ENCODE results near the gene GDA.
"Not testable (repeated sequence)": the region's sequence is repeated elsewhere in the genome, so short reads cannot be mapped to it uniquely, and the experiment has no call there.

GDA gene

DNA sequence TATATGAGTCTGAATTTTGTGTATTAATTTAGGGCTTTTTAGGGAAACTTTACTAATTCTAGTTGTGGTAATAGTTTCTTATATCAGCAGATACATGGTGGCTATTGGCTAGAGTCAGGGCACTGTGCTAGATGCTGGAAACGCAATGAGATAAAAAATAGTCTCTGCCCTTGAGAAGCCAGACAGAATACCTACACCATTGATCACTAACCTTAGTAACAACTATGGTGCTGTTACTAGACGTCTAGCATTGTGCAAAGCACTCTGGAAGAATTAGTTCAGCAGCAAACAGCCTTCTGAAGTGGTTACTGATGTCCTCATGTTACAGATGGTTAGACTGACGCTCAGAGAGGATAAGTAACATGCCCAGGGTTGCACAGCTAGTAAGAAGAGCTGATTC lies 61.8 kb downstream of the GDA start:
- FAIRE-seq: no peak

DNA sequence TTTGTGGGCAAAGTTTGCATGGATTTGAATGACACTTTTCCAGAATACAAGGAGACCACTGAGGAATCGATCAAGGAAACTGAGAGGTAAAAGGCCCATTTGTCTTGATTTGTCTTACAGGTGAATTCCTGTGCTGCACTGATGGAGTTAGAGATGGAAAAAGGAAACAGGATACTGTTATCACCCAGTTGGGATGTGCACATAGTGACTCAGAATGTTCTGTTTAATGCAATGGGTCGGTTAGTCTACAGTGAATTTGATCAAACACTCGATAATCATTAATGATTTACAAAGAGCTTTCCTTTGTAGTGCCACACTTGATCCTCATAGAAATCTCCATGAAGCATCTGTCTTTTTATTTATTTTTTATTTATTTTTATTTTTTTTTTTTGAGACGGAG lies 64.7 kb downstream of the GDA start:
- FAIRE-seq: no peak

DNA sequence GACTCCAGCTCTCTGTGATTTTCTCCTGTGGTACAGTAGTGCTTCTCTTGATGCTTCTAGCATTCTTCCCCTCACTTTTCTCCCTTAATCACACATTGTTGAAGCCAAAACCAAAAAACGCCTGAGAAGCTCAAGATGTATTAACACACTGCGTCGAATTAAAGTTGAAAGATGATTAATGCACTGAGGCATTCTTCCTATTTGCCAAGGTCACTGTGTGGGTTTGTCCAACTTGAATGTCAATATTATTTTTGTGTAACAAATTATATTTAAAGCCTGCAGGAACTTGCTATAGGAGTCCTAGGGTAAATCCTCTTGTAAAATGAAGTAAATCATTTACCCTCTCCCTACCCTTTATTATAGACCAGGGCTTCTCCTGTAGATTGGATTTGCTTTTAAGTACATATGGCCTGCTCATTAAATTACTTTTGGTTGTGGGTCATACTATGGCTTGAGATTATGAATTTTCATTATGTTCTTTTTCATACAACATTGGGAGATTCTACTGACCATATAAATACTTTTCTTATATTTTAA lies 68.1 kb downstream of the GDA start:
- no peak for FAIRE-seq

DNA sequence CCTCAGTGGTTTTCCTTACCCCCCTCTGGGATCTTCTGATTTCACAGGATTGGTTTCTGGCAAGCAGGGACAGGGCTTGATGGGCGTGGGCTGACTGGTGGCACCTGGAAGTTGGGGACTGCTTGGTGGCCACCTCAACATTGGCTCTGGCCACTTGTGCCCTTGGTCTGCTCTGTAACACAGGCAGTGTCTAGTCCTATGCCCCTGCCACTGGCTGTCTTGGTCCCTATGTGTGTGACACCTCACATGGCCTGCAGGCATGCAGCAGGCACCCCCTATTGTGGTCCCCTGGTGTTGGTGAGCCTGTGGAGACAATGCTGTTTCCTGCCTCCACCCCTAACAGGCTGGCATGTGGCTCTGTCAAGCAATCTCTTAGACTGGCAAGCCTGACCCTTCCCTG lies 71.3 kb downstream of the GDA start:
- FAIRE-seq: no peak

DNA sequence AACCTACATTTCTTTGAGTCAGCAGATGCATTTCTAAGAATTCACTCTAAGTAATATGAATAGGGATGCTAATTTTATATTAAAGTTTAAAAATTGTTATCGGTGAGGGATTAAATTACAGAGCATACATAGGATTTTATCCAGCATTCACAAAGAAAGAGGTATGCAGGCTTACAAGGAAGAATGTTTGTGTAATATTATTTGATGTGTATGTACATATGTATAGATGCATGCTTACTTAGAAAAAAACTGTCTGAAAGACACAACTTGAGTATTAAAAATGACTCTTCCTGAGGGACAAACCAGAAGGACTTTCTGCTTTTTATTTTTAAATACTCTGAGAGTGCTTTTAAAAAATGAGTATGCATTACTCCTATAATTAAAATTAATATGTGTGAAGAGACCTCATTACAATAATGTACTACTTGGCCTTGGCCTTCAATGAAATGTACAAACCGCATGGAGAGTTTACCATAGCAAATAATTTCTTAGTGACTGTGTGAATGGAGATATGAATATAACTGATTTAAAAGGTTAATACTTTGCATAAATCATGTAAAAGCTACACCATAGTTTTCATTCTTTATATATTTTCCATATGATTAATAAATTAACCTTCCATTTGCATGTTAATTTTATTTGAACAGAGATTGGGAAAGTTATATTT lies 77.0 kb downstream of the GDA start:
- no peak for FAIRE-seq

DNA sequence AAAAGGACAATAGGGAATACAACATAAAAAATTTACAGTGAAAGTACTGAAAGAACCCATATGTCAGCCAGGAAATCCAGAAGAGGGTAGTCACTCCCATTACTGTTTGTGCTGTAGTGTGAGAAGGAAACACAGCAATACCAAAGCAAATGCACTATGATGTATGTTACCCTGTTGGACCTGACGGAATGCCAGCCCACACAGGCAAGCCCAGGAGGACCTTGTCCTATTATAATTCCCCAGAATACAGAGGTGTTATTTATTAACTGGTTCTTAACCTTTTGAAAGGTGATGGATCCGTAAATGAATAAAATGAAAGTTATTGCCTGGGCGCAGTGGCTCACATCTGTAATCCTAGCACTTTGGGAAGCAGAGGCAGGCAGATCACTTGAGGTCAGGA lies 79.0 kb downstream of the GDA start:
- FAIRE-seq: no peak

DNA sequence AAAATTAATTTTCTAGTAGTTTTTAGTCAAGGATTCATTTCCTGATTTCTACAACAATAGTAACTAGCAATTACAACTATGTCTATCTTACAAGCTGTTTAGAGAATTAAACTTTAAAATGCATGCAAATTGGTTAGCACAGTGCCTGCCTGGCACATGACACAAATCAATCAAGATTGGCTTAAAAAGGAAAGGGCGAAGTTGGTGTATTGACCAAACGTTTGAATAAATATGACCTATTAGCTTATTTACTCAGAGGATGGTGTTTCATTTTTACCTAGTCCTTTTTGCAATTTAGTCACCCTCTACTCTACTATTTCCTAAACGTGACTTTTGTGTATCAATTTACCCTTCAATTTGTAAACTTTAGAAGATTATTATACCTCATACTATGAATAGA lies 83.5 kb downstream of the GDA start:
- no peak for FAIRE-seq

DNA sequence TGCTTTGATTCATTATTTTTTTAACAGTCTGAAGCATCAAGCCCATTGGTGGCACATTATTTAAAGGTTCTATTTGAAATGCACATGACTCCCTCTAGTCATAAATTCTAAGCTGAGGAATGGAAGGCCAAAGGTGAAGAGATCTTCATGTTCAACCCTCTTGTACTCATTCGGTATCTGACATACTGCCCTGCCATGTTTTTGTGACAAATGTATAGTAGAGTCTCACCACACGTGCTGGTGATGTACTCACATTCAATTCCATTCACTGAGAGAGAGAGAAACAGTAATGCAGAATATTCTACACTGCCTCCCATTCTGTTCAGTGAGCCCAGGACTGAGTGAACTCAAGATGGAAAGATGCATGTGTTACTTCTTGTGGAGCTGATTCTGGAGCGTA lies 98.3 kb downstream of the GDA start:
- FAIRE-seq: no peak

DNA sequence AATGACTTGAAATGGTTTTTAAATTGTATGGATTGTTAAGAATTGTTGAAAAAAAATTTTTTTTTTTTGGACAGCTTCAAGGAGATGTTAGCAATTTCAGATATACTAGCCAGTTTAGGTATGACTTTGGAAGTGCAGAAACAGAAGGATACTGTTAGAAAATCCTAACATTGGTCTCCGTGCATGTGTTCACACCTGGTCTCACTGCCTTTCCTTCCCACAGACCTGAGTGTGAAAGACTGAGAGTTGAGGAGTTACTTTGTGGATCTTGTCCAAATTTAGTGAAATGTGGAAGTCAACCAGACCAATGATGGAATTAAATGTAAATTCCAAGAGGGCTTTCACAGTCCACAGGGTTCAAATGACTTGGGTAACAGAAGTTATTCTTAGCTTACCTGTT lies 102.3 kb downstream of the GDA start:
- no peak for FAIRE-seq

DNA sequence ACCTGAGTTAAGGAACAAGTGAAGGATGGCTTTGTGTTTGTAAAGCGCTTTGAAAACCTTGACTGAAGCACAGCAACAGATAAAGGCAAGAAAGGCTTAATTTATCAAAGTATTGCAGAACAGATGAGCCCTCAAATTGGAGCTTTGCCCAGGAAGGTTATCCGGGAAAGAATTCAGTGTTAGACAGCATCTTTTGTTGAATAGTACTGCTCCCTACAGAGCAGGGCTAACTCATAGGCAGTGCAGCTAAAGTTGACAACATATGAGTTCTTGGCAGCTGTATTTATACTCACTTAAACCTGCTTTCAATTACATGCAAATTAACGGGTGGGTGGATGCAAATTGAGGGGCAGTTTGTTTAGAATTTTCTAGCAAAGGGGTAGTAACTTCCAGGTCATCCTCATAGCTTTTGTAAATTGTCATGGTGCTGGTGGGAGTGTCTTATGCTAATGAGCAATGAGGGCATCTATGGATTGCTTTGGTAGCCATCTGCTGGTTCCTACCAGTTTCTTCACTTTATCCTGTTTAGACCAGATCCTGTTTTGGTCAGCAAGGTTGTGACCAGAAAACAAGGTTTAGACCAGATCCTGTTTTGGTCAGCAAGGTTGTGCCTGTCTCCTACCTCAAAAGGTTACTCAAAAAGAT lies 105.8 kb downstream of the GDA start:
- FAIRE-seq: no peak

DNA sequence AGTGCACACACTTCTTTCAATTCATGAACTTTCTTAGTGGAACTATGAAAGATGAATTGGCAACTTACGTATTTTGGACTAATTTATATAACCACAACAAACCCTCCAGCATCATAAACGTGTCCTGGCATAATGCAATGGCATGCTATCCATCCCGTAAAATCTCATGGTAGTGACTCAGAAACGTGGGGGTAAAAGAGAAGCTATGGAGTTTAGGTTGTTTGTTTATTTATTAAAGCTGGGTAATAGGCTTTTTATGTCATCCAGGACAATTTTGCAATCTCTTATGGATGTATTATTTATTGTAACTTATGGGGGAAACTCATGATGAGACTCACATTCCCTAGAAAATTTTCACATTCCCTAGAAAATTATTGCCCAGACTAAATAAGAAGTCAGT lies 106.3 kb downstream of the GDA start:
- FAIRE-seq: no peak

DNA sequence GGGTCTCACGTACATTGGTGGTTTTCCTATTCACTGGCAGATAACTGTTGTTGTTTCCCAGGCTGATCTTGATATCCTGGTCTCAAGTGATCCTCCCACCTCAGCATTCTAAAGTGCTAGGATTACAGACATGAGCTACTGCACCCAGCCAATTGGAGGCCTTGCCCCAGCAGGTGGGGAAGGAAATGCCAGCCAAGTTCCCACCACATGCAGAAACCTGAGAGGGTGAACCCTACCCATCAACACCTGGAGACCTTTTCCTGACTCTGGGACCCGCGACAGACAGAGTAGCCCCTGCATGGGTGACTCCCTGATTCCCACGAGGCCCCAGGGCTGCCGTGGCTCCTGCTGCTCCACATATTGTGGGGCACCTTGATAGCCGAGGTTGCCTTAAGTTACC lies 107.7 kb downstream of the GDA start:
- no peak for FAIRE-seq

DNA sequence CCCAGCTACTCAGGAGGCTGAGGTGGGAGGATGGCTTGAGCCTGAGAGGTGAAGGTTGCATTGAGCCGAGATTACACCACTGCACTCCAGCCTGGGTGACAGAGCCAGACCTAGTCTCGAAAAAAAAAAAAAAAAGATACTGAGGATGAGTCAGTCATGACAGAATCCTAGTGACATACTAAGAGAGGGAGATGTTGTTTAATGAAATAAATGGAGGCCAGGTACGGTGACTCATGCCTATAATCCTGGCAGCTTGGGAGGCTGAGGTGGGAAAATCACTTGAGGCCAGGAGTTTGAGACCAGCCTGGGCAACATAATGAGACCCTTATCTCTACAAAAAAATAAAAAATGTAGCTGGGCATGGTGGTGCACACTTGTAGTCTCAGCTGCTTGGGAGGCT lies 108.6 kb downstream of the GDA start:
- FAIRE-seq: no peak

DNA sequence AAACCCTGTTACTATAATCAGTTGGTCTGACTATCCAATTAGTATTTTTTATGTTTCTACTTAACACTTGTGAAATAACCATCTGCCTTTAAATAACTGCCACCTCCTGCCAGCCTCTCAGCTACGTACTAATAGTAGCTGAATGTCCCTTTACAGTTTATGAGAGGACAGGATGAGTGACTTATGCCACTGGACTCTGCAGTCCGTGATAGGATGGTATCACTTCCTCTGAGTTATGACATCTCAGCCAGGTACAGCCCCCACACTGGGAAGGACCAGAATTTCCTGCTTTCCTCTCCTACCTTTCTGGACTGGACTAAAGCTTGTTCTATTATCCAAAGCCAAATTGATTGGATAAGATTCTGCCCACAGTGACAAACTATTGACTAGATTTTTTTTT lies 112.8 kb downstream of the GDA start:
- FAIRE-seq: no peak

DNA sequence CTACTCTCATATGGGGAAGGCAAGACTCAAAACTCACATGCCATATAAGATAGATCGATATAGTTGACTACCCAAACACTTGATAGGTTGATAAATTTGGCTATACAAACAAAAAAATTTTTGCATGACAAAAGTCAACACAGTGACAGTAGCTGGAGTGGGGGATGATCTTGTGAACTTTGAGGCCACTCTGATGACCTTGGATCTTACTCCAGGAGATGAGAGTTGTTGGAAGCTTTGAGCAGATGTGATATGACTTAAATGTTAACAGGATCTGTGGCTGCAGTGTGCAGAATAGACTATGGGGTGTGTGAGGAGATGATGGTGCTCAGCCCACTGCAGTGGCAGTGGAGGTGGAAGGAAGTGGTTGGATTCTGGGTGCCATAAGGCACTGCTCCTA lies 114.3 kb downstream of the GDA start:
- no peak for FAIRE-seq

DNA sequence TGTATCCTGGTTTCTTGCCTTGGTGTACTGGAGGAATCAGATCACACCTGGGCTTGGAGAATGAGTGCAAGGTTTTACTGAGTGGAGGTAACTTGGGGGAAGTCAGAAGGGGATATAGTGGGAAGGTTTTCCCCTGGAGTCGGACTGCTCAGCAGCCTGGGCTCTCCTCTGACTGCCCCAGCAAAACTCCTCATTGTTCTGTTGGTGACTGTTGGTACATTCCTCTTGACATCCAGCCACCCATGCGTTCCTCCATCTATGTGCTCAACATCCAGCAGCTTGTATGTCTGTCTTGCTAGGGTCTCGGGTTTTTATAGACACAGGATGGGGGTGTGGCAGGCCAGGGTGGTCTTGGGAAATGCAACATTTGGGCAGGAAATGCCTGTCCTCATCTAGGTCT lies 119.7 kb downstream of the GDA start:
- FAIRE-seq: no peak

DNA sequence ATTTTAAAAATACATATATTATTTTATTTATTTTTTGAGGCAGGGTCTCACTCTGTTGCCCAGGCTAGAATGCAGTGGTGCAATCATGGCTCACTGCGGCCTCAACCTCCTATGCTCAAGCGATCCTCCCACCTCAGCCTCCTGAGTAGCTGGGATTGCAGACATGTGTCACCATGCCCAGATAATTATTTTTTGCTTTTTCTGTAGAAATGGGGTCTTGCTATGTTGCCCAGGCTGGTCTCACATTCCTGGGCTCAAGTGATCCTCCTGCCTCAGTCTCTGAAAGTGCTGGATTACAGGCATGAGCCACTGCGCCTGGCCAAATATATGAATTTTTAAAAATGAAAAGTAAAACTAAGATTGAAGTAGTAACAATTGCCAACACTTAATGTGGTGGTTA lies 121.1 kb downstream of the GDA start:
- FAIRE-seq: not testable (repeated sequence)

DNA sequence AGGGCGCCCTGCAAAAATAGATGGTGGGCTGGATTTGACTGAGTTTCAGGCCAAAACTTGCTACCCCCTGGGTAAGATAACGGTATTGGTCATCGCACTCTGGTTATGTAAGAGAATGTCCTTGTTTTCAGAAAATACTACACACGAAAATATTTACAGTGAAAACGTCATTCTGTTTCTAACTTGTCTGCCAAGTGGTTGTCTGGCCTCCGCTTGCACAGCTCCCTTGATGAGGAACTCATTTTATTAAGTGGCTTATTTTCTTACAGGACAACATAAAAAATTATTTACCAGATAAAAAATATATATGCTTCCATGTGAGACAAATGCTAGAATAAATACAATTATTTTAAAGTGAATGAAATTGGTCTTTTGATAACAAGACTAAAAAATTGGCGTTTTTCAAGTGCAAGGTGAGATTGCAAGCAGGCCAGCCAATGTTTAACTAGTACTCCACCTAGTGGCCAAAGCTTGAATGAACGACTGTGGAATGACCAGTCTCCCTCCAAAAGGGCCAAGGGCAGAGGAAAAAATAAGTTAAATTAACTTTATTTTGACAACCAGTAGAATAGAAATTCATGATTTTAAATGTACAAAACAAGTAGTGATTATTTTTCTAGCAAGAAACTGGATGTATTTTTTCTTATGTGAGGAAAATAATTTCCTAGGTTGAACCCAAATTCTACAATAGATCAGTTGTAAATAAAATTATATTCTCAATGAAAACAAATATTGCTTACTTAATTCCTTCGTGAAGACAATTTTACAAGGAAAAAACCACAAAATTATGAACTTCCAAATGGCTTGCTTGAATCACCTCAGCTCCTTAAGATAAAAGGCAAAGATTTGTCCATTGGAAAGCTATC lies 122.6 kb downstream of the GDA start:
- FAIRE-seq: peak; percentile 99

DNA sequence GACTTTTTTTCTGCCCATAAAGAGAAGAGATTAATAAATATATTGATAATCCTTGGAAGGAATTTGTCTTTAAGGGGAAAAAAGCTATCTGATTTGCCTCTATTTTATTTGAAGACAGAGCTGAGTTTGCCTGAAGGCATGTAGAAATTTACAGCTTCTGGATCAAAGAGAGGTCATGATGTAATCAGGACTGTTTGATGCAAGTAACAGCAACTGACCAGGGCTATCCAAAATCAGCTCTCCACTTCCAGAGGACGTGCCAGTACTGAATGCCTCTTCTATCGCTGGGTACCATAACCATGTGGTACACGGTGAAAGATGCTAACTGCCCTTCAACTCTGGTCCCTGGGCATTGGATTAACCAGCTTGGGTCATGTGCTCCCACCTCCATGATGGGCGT lies 125.2 kb downstream of the GDA start:
- no peak for FAIRE-seq

DNA sequence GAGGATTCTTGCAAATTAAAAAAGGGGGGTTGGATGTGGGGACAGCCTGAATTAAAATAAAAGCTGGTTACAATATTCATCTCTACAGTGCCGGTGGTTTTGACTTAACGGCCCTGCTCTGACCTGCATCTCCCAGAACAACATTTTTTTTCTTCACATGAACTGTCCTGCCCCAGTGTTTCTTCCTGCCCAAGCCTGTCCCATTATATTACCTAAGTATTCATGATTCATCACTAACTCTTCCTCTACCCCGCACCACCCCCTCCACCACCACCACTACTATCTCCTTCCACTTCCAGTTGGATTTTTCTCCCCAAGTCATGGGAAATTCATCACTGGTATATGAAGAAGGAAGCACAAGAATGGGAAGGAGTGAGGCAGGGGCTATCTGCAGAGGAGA lies 125.7 kb downstream of the GDA start:
- no peak for FAIRE-seq

DNA sequence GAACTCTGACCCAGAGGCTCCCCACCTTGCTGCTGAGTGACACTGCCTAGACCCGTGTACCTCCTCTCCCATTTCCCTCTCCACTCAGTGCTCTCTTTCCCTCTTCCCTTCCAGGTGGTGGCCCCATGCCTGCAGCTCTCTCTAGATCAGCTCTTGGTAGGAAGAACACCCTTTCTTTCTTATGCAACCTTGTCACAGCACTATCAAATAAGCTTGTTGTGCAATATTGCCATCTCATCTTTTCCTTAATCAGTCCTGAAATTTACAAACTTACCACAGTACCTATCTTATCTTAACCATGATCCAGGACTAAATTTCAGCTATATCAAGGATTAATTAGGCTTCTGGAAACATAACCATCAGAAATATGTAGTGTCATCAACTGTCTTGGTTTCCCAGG lies 127.2 kb downstream of the GDA start:
- no peak for FAIRE-seq

DNA sequence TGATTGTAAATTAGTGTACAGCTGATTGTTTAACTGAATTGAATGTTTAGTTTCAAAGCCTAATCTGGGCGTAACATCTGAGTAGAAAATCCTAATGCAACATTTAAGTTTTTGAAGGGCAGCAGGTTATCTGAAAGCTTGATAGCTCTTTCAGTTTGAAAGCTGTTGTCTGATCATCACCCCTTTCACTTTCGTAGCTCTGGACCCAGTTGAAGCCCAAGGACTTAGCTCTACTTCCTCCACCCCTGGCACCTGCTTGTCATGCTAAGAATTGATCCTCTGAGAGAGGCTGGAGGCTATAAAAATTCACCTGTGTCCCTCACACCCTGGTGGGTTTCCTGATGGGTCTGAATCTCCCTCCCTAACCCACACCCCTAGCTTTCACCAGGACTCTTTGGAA lies 129.7 kb downstream of the GDA start:
- FAIRE-seq: no peak

DNA sequence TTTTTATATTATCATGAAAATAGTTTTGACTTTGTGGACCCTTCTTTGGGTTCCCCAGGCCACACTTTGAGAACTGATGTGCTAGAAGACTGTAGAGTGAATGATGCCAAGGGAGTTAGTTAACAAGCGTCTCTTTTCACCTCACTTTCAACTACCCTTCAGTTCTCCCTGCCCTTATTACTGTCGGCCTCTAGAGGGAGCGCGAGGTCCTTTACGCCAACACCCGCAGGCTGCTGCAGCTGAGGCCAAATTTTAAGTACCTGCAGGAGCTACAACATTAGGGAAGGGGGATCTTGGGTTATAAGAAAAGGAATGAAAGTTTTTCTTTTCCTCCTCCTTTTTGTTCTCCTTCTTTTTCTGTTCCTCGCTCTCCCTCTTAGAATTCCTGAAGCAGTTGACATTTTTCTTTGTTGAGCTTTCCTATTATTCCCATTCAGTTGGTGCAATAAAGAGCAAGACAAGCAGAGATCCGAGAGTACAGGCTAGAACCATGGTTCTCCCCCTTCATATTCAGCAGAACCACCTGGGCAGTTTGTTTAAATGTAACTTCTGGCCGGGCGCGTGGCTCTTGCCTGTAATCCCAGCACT lies 131.8 kb downstream of the GDA start:
- peak; percentile 93 for FAIRE-seq

DNA sequence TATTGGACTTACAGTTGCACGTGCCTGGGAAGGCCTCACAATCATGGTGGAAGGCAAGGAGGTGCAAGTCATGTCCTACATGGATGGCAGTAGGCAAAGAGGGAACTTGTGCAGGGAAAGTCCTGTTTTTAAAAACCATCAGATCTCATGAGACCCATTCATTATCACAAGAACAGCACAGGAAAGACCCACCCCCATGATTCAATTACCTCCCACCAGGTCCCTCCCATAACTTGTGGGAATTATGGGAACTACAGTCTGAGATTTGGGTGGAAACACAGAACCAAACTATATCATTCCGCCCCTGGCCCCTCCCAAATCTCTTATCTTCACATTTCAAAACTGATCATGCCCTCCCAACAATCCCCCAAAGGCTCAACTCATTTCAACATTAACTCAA lies 140.2 kb downstream of the GDA start:
- no peak for FAIRE-seq
